DMS153 (cell line): ENCODE results near the gene GPR21.

Experiments
- DNase-seq: peaks from one replicate; lab custom pipeline; 2025; lab: John Stamatoyannopoulos, UW

The GPR21 gene

GRCh38 chr9:123063896-123064295, 30.4 kb downstream of the GPR21 start:
- DNase-seq: no peak

DNA sequence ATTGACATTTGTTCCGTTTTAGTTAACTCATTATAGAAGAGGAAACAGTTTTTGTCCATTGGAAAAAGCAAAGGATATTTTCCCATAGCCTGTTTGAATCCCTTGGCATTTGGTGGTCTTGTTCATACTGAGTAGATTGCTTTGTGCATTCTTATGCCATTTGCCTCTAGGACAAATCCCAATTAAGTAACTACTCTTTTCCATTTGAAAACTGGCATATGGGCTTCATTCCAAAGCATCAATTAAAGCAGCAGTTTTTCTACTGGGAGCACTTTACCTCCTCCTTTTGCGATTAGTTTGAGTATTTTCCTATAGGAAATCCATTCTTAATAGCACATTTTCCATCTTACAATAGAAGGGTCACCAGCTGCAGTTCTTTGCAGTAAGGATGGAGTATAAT, 31.2 kb downstream of the GPR21 start:
- DNase-seq: no peak

- no peak for DNase-seq
These were observed 31.7 kb downstream of the GPR21 start for GRCh38 chr9:123065196-123065595.

DNA sequence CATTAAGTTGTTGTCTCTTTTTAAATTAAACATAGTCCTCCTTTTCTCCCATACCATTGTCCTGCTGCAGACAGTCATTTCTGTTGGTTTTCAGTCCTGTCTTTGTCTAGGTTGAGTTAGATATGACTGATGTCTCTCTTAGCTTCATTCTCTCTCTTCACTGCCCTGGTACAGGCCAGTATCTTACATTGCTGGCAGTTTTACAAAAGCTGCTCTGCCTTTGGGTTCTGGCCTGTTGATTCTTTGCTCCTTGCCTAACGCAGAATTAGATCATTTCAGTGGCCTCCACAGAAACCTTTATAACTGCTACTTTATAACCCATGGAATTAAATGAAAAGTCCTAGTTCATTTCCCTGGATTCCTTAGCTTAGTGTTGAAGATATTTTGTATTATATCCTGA, 33.7 kb downstream of the GPR21 start:
- DNase-seq: no peak

DNA sequence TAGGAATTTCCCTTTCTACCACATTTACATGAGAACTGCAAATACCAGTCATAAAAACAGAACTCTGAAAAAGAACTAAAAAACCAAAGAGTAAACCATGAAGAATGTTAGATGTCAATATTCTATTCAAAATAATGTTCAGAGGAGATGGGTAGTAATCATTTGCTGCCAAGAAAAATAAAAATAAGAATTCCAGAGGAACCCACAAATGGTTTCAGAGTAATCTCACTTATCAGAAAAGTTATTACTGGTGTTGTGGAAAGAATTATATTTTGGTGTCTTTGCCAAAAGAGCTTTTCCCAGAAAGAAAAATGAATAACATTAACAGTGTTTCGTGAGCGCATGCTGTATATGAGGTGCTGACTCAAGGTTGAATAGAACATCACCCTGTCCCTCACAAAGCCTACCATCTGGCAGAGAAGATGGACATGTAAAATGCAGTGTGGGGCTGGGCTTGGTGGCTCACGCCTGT, 35.6 kb downstream of the GPR21 start:
- no peak for DNase-seq

GRCh38 chr9:123070198-123070597, 36.7 kb downstream of the GPR21 start:
- DNase-seq: no peak

GRCh38 chr9:123072407-123072995, 39.0 kb downstream of the GPR21 start:
- DNase-seq: no peak

DNA sequence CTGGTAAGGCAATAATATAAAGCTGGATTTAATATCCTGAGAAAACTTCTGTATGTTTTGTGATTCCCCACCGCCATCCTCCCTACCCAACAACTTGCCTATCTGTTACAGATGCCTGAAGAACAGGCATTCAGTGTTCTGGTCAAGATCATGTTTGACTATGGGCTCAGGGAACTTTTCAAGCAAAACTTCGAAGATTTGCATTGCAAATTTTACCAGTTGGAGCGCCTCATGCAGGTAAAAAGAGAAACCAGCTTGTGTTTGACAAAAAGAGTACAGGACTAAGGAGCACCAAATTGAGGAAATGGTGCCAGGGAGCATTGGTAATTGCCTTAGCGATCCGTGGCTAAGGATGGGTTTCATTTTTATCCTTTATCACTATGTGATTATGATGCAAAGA, 40.0 kb downstream of the GPR21 start:
- no peak for DNase-seq

- no peak for DNase-seq
These were observed 40.5 kb downstream of the GPR21 start for GRCh38 chr9:123073991-123074422.

DNA sequence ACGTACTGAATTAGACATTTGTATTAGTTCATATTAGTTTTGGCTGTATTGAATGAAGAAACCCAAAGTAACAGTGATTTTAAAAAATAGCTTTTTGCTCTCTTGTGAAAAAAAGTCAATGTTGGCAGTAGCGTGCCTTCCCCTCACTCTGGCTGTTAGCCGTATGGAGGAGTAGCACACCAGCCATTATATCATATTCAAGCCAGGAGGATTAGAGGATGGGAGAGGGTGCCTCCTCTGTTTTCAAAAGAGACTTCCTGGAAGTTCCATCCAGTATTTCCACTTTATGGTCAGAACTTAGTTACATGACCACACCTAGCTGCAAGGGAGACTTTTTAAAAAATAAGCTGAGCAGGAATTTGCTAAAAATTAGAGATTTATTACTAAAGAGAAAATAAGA, 41.2 kb downstream of the GPR21 start:
- DNase-seq: no peak

DNA sequence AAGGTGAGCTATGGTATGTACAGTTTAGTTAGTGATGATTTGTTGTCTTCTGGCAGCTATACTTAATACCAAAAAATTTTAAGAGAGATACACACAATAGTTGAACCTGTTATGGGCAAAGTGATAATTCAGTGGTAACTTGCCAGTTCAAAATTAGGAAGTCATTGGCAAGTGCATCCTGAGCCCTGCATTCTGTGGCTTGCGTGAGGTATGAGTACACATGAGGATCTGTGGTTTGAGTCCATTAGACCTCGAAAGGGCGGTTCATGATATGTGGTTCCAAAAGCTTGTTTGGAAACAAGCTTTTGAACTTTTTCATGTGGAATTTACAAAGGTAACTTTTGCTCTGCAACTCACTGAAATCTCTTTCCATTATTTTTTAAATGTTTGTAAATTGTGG, 47.0 kb downstream of the GPR21 start:
- DNase-seq: no peak

DNA sequence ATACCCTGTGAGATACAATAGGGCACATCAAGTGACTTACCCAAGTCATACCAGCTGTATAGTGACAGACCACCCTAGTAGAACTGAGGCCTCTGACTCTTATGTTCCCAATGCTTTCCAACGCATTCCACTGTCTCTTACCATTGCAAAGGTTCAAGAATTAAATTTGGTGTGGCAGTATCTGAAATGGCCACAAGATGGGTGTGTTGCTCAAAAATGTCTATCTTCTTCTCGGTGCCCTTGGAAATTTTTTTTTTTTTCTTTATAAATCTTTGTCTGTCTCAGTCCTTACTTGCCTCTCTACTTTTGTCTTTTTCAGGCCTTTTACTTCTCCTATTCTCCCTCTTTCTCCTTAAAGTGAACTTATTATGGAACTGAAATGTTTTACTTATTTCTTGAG, 48.4 kb downstream of the GPR21 start:
- DNase-seq: no peak

DNA sequence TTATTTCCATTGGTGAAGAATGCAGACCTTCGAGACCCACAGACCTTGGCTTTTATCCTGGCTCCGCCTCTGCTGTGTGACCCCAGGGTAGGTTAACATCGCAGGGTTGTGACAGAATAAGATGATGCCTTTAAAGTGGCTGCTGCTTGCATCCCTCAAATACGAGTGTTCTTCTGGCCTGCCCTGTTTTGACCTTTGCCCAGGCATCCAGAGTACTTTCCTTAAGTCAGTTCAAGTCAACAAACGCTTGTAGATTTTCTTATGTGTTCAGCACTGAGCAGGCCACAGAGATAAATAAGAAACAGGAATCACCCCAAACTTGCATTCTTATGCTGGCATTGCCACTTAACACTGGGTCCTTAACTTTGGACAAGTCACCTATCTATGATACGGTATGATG, 50.2 kb downstream of the GPR21 start:
- no peak for DNase-seq

DNA sequence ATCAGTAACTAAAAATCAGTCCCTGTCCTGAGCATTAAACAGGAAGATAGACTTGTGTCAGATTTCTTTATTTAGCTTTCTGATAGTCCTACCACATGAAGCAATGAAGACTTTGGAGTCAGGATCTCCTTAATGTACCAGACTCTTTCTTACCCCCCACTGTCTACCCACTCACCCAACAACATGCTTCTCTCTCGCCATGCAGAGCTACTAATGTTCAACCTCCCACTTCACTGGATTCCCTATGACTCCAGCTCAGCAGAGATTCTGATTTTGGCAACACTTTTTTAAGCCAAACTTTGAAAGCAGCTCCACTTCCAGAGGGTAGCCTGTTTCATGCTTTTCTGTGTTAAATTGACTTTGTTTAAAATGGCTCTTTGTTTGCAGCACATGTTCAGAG, 50.8 kb downstream of the GPR21 start:
- DNase-seq: no peak
